GM12878 (cell line): ENCODE measurements around the gene ZSWIM5.

Experiments used
- ATF3 ChIP-seq: IDR thresholded peaks from 2 replicates; pipeline ENCODE4 v1.6.1; 2011; ENCODE audit warnings: low read depth, mild to moderate bottlenecking, low read length, moderate library complexity, borderline replicate concordance; ENCODE audit errors: extremely low read depth
- CEBPB ChIP-seq, 2 experiments: fragments of 150-350 bp in 1 of 2; IDR thresholded peaks; 2 replicates each; pipeline ENCODE4 v1.6.1; 2012 to 2014; ENCODE audit warnings: low read depth in 2 of 2, low read length in 2 of 2, borderline replicate concordance in 1 of 2, inconsistent platforms in 1 of 2
- CREB1 ChIP-seq: IDR thresholded peaks from 2 replicates; pipeline ENCODE4 v1.6.1; 2012; ENCODE audit warnings: low read depth, mild to moderate bottlenecking, inconsistent platforms
- ETV6 ChIP-seq, 2 experiments: fragments of 450-650 bp in 1 of 2; IDR thresholded peaks in 1 of 2; conservative IDR thresholded peaks in 1 of 2; 2 replicates each; pipeline ENCODE4 v1.6.1; 2014; ENCODE audit warnings: antibody characterized with exemption in 1 of 2, borderline replicate concordance in 1 of 2, low read depth in 1 of 2, mild to moderate bottlenecking in 1 of 2, moderate library complexity in 1 of 2
- POLR2A ChIP-seq: IDR thresholded peaks from 2 replicates; pipeline ENCODE4 v1.6.1; 2011; ENCODE audit warnings: low read depth, mild to moderate bottlenecking, low read length
- POLR2AphosphoS5 ChIP-seq: IDR thresholded peaks from 2 replicates; pipeline ENCODE4 v1.6.1; 2011; ENCODE audit warnings: mild to moderate bottlenecking, low read length, inconsistent platforms
- REST ChIP-seq: IDR thresholded peaks from 2 replicates; pipeline ENCODE4 v1.6.1; 2012; ENCODE audit warnings: mild to moderate bottlenecking, low read depth, low read length
- ZBTB33 ChIP-seq: fragments of 450-650 bp; IDR thresholded peaks from 2 replicates; pipeline ENCODE4 v1.6.1; 2017; ENCODE audit warnings: mild to moderate bottlenecking
- ZNF274 ChIP-seq: IDR thresholded peaks from one replicate; pipeline ENCODE4 v1.8.0; 2011; ENCODE audit not compliant: insufficient read length, insufficient read depth
- ZZZ3 ChIP-seq: IDR thresholded peaks from 2 replicates; pipeline ENCODE4 v1.6.1; 2011; ENCODE audit warnings: low read depth; ENCODE audit not compliant: control insufficient read depth, insufficient read length
- TF ChIP-seq, protein P1 (sequence below), 3 experiments: IDR thresholded peaks in 2 of 3; conservative IDR thresholded peaks in 1 of 3; 2 replicates each; pipeline ENCODE4 v1.5.1; 2011; ENCODE audit warnings: low read depth in 3 of 3, low read length in 3 of 3, mild to moderate bottlenecking in 3 of 3, control low read depth in 2 of 3, moderate library complexity in 2 of 3, inconsistent platforms in 1 of 3, mixed read lengths in 1 of 3; ENCODE audit not compliant: control insufficient read depth in 2 of 3, insufficient read depth in 1 of 3; ENCODE audit errors: extremely low read depth in 1 of 3

GRCh38 chr1:45213892-45214291, 7.5 kb upstream of the ZSWIM5 start:
- TF ChIP-seq, protein P1, sequence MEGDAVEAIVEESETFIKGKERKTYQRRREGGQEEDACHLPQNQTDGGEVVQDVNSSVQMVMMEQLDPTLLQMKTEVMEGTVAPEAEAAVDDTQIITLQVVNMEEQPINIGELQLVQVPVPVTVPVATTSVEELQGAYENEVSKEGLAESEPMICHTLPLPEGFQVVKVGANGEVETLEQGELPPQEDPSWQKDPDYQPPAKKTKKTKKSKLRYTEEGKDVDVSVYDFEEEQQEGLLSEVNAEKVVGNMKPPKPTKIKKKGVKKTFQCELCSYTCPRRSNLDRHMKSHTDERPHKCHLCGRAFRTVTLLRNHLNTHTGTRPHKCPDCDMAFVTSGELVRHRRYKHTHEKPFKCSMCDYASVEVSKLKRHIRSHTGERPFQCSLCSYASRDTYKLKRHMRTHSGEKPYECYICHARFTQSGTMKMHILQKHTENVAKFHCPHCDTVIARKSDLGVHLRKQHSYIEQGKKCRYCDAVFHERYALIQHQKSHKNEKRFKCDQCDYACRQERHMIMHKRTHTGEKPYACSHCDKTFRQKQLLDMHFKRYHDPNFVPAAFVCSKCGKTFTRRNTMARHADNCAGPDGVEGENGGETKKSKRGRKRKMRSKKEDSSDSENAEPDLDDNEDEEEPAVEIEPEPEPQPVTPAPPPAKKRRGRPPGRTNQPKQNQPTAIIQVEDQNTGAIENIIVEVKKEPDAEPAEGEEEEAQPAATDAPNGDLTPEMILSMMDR (IDR thresholded peaks at IDR 0.05 in 2 of 3, conservative IDR thresholded peaks at IDR 0.05 in 1 of 3; ENCODE audit: control insufficient read depth in 2 of 3, extremely low read depth in 1 of 3, insufficient read depth in 1 of 3, low read depth in 3 of 3, low read length in 3 of 3): no peak
- TF ChIP-seq ZNF274: no peak
- TF ChIP-seq ATF3: no peak
- no peak for TF ChIP-seq REST
- TF ChIP-seq CEBPB (IDR thresholded peaks at IDR 0.05; ENCODE audit: borderline replicate concordance in 1 of 2, low read depth in 2 of 2, low read length in 2 of 2): no peak
- no peak for TF ChIP-seq POLR2AphosphoS5
- no peak for TF ChIP-seq CREB1
- TF ChIP-seq POLR2A: no peak
- no peak for TF ChIP-seq ETV6 (conservative IDR thresholded peaks at IDR 0.05 in 1 of 2, IDR thresholded peaks at IDR 0.05 in 1 of 2; ENCODE audit: borderline replicate concordance in 1 of 2, low read depth in 1 of 2)
- TF ChIP-seq ZZZ3: no peak
- no peak for TF ChIP-seq ZBTB33
